Measurements from ENCODE around the gene IFTAP. TPM values are rescaled to one million over a fixed set of nuclear protein-coding genes. Genes with fewer than 3 reads are reported as not detected.
"Not testable (repeated sequence)": the region's sequence is repeated elsewhere in the genome, so short reads cannot be mapped to it uniquely, and the experiment has no call there.

Gene IFTAP
- total and polyA plus RNA-seq, 10 of the 15 experiments (the other 5 are each of a cell fraction or from before 2014, with no cell fraction given): 0.32 to 1.0 (median 0.63) TPM; not detected in 2

DNA sequence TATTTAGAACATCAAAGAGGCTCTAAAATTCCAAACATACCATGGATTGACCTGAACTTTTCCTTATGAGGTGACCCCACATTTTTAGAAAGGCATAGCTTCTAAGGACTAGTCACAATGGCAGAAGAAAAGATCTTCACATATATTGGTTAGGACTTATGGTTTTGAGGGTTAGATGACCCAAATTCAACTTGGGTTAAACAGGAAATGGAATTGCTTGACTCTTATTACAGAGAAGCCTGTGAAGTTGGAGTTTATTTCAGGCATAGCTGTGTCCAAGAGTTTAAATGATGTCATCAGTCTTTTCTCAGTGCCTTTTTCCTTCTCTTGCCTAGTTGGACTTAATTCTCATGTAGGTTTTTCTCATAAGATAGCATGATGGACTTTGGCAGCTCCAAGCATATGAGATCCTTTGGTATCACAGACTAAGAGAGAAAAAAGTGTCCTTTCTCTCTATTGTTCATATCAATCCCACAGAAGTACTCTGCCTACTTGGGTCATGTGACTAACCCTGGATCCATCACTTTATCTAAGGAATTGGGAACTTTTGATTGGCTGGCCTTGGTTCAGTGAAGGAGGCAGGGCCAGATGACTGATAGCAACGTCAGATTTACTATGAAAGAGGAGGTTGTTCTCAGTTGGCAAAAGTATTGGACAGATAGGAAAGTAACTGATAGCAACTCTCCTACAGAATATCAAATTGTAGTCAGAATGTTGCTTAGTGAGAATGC, 43.8 kb upstream of the IFTAP start:
- intact Hi-C loops (cut with micrococcal nuclease; ENCODE audit: unreplicated experiment) (no loop called here), in situ Hi-C loops (cut with MboI) (no loop called here)
- POLR2A ChIA-PET: no interaction called here

DNA sequence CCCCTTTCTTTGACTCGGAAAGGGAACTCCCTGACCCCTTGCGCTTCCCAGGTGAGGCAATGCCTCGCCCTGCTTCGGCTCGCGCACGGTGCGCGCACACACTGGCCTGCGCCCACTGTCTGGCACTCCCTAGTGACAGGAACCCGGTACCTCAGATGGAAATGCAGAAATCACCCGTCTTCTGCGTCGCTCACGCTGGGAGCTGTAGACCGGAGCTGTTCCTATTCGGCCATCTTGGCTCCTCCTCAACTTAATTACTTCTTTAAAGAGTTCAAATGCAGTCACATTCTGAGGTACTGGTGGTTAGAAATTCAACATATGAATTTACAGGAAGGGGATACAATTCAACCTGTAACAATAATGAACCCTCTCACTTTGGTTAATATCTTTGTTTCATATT, 36.9 kb upstream of the IFTAP start:
- FAIRE-seq; H3K4me3 ChIP-seq; H3K27ac ChIP-seq (ENCODE audit: control insufficient read depth, insufficient read depth); intact Hi-C loops (cut with micrococcal nuclease; ENCODE audit: unreplicated experiment); H3K4me1 ChIP-seq (ENCODE audit: control insufficient read depth, insufficient read depth, low read length); H3K4me2 ChIP-seq (ENCODE audit: control insufficient read depth, insufficient read depth); H4K20me1 ChIP-seq (ENCODE audit: control insufficient read depth, insufficient read depth); H3K36me3 ChIP-seq (ENCODE audit: control insufficient read depth in 2 of 2, insufficient read depth in 2 of 2, low read length in 1 of 2); H3K27me3 ChIP-seq (replicated peaks in 1 of 2; ENCODE audit: control insufficient read depth in 2 of 2, insufficient read depth in 2 of 2, low read length in 1 of 2); POLR2A ChIA-PET; ATAC-seq; in situ Hi-C loops (cut with MboI); SMC1A ChIA-PET (ENCODE audit: uncharacterized antibody, unreplicated experiment); RAD21 ChIA-PET (ENCODE audit: unreplicated experiment); BruUV-seq (replicated peaks); DNase-seq (ENCODE audit: low read depth, low spot score); H3K9ac ChIP-seq (ENCODE audit: control insufficient read depth, insufficient read depth, low read length); H2AFZ ChIP-seq (ENCODE audit: control insufficient read depth, low read depth, low read length); H3K9me3 ChIP-seq (replicated peaks; ENCODE audit: control insufficient read depth, insufficient read depth, low read length); H3K79me2 ChIP-seq (ENCODE audit: control insufficient read depth, insufficient read depth, low read length); CTCF ChIA-PET: not testable (repeated sequence)
- WGBS (ENCODE audit: insufficient coverage, insufficient replicate concordance, low lambda C conversion rate, missing lambda C conversion rate): 93% methylated on average over 8 of the region's 17 CpGs

More for the DNA sequence above, 43.8 kb upstream of the IFTAP start:
- Histone ChIP-seq H4K20me1 (ENCODE audit: control insufficient read depth, insufficient read depth) (no peaks in the 10 kb centered on the region), H3K79me2 (ENCODE audit: control insufficient read depth, insufficient read depth, low read length) (no peaks in the 10 kb centered on the region), H3K27me3 (replicated peaks in 1 of 2; ENCODE audit: control insufficient read depth in 2 of 2, insufficient read depth in 2 of 2, low read length in 1 of 2) (no peaks in the 10 kb centered on the region), H2AFZ (ENCODE audit: control insufficient read depth, low read depth, low read length) (no peak overlapping the region), H3K4me2 (ENCODE audit: control insufficient read depth, insufficient read depth) (no peak overlapping the region), H3K9me3 (replicated peaks; ENCODE audit: control insufficient read depth, insufficient read depth, low read length) (no peaks in the 10 kb centered on the region), H3K27ac (ENCODE audit: control insufficient read depth, insufficient read depth) (no peak overlapping the region), H3K4me1 (ENCODE audit: control insufficient read depth, insufficient read depth, low read length) (no peaks in the 10 kb centered on the region), H3K36me3 (ENCODE audit: control insufficient read depth in 2 of 2, insufficient read depth in 2 of 2, low read length in 1 of 2) (no peaks in the 10 kb centered on the region), H3K9ac (ENCODE audit: control insufficient read depth, insufficient read depth, low read length) (no peak overlapping the region), H3K4me3 (no peak overlapping the region)
- CTCF ChIA-PET: interaction anchor here (0.9 to 1.0 kb wide), 2 partner anchors 9 to 196 kb away, joined by 3 to 4 read pairs; no protein-coding TSS in a partner anchor
- FAIRE-seq: no peak
- SMC1A ChIA-PET (ENCODE audit: uncharacterized antibody, unreplicated experiment): interaction anchor here (1.0 to 1.1 kb wide), 2 partner anchors 13 to 76 kb away, joined by 3 to 4 read pairs; no protein-coding TSS in a partner anchor
- no peak for TF ChIP-seq SMC3 (IDR thresholded peaks at IDR 0.05; ENCODE audit: borderline replicate concordance, low read length)
- DNase-seq (ENCODE audit: low read depth, low spot score): no peak
- ATAC-seq: no peak
- RAD21 ChIA-PET (ENCODE audit: unreplicated experiment): no interaction called here
- 0% methylated on average over 1 of the region's 1 CpG for WGBS (ENCODE audit: insufficient coverage, insufficient replicate concordance, low lambda C conversion rate, missing lambda C conversion rate)
- BruUV-seq (replicated peaks): no TSS peak
